H1 (cell line): ENCODE measurements around the gene PVR. TPM values are rescaled to one million over a fixed set of nuclear protein-coding genes. Genes with fewer than 3 reads are reported as not detected.

Source experiments
- CTCF ChIA-PET: fragments of 300-600 bp; sonication (Branson Sonifier 250); formaldehyde crosslinking; loops from one replicate; lab custom pipeline; 2021; ENCODE audit not compliant: partially characterized antibody; lab: Charles Lee
- POLR2A ChIA-PET: fragments of 300-600 bp; sonication (Branson Sonifier 250); formaldehyde crosslinking; loops from one replicate; lab custom pipeline; 2021; ENCODE audit warnings: inconsistent platforms; ENCODE audit not compliant: partially characterized antibody; lab: Charles Lee
- DNase-seq, 2 experiments: peaks; one replicate each; pipeline versions ENCODE4 v3.0.0 to v3.0.0-alpha.2; 2010 to 2022; ENCODE audit warnings: low spot score in 2 of 2, low read depth in 1 of 2, mixed read lengths in 1 of 2
- FAIRE-seq: peaks from 2 replicates; lab custom pipeline; 2011; peaks lifted over from hg19 to GRCh38; lab: Jason Lieb, UNC
- H2AFZ ChIP-seq: 2 replicates; pipeline ENCODE4 v1.8.1; 2012; ENCODE audit warnings: low read length, inconsistent platforms
- H2AK5ac ChIP-seq: 2 replicates; pipeline ENCODE4 v1.6.1; 2013; ENCODE audit warnings: low read depth, low read length
- H2BK120ac ChIP-seq: replicated peaks from 2 replicates; pipeline ENCODE3; 2013; ENCODE audit warnings: low read depth, low read length, inconsistent platforms
- H2BK12ac ChIP-seq: 2 replicates; pipeline ENCODE4 v1.6.1; 2013; ENCODE audit warnings: low read depth, low read length
- H2BK15ac ChIP-seq: 2 replicates; pipeline ENCODE4 v1.6.1; 2013; ENCODE audit warnings: low read length
- H2BK20ac ChIP-seq: 2 replicates; pipeline ENCODE4 v1.6.1; 2013; ENCODE audit warnings: low read length
- H2BK5ac ChIP-seq: 2 replicates; pipeline ENCODE4 v1.6.1; 2013; ENCODE audit warnings: low read depth, low read length
- H3K14ac ChIP-seq: 2 replicates; pipeline ENCODE4 v1.6.1; 2013; ENCODE audit warnings: inconsistent platforms; ENCODE audit not compliant: insufficient read length
- H3K18ac ChIP-seq: 2 replicates; pipeline ENCODE4 v1.6.1; 2013; ENCODE audit warnings: low read length; ENCODE audit errors: extremely low read depth
- H3K23ac ChIP-seq: 2 replicates; pipeline ENCODE4 v1.6.1; 2013; ENCODE audit warnings: inconsistent platforms; ENCODE audit not compliant: insufficient read length
- H3K23me2 ChIP-seq: 2 replicates; pipeline ENCODE4 v1.6.1; 2013; ENCODE audit warnings: low read depth, low read length
- H3K27ac ChIP-seq: 2 replicates; pipeline ENCODE4 v1.6.1; 2011; ENCODE audit warnings: low read depth, low read length, inconsistent platforms
- H3K27me3 ChIP-seq, 4 experiments: replicated peaks in 1 of 4; 1 replicate in 1 of 4; 2 replicates in 3 of 4; pipeline versions ENCODE4 v1.6.1 to v1.8.1; 2011 to 2013; ENCODE audit warnings: low read length in 3 of 4, mild to moderate bottlenecking in 3 of 4, inconsistent platforms in 2 of 4, mixed read lengths in 2 of 4, moderate library complexity in 1 of 4; ENCODE audit not compliant: control insufficient read depth in 3 of 4, insufficient read depth in 3 of 4; ENCODE audit errors: extremely low read depth in 1 of 4
- H3K36me3 ChIP-seq, 4 experiments: 2 replicates each; pipeline versions ENCODE4 v1.6.1 to v1.8.1; 2011 to 2013; ENCODE audit warnings: mild to moderate bottlenecking in 4 of 4, low read length in 3 of 4, moderate library complexity in 2 of 4, control low read depth in 1 of 4, inconsistent platforms in 1 of 4; ENCODE audit not compliant: insufficient read depth in 4 of 4, control insufficient read depth in 2 of 4
- H3K4ac ChIP-seq: replicated peaks from 2 replicates; pipeline ENCODE3; 2013; ENCODE audit warnings: low read length, low read depth, mixed read lengths, inconsistent platforms; ENCODE audit not compliant: insufficient read length
- H3K4me1 ChIP-seq, 4 experiments: replicated peaks in 1 of 4; 1 replicate in 1 of 4; 2 replicates in 3 of 4; pipeline versions ENCODE4 v1.6.1 to v1.8.1; 2011 to 2013; ENCODE audit warnings: low read length in 3 of 4, inconsistent platforms in 2 of 4, mixed read lengths in 1 of 4; ENCODE audit not compliant: insufficient read depth in 4 of 4, control insufficient read depth in 3 of 4
- H3K4me2 ChIP-seq, 2 experiments: 2 replicates each; pipeline versions ENCODE4 v1.6.1 to v1.8.1; 2011 to 2013; ENCODE audit warnings: low read depth in 2 of 2, low read length in 2 of 2, control low read depth in 1 of 2, inconsistent platforms in 1 of 2, mild to moderate bottlenecking in 1 of 2; ENCODE audit not compliant: insufficient read depth in 1 of 2
- H3K4me3 ChIP-seq, 4 experiments: fragments of 200-600, 300-600 bp in 1 of 4; sonication (generic), shearing (Covaris generic), sonication (Bioruptor Twin) in 1 of 4; 2 replicates each; pipeline versions ENCODE4 v1.5.1 to v1.8.1; 2011 to 2016; ENCODE audit warnings: low read length in 4 of 4, low read depth in 3 of 4, control low read depth in 2 of 4, inconsistent platforms in 2 of 4, mild to moderate bottlenecking in 2 of 4, mixed read lengths in 1 of 4, moderate library complexity in 1 of 4; ENCODE audit not compliant: insufficient read depth in 2 of 4; ENCODE audit errors: extremely low read depth in 1 of 4
- H3K56ac ChIP-seq: replicated peaks from 2 replicates; pipeline ENCODE3; 2013; ENCODE audit warnings: low read depth, mild to moderate bottlenecking, mixed read lengths, low read length, inconsistent platforms; ENCODE audit not compliant: insufficient read length
- H3K79me1 ChIP-seq: 2 replicates; pipeline ENCODE4 v1.6.1; 2013; ENCODE audit warnings: low read depth, low read length, control low read depth
- H3K79me2 ChIP-seq, 2 experiments: 2 replicates each; pipeline versions ENCODE4 v1.6.1 to v1.8.1; 2012 to 2013; ENCODE audit warnings: low read length in 2 of 2, mild to moderate bottlenecking in 2 of 2, inconsistent platforms in 1 of 2; ENCODE audit not compliant: insufficient read depth in 2 of 2, control insufficient read depth in 1 of 2
- H3K9ac ChIP-seq, 4 experiments: replicated peaks in 1 of 4; 1 replicate in 1 of 4; 2 replicates in 3 of 4; pipeline versions ENCODE4 v1.6.1 to v1.8.1; 2011 to 2013; ENCODE audit warnings: low read depth in 3 of 4, low read length in 3 of 4, control low read depth in 2 of 4, mild to moderate bottlenecking in 2 of 4, moderate library complexity in 2 of 4, inconsistent platforms in 1 of 4; ENCODE audit errors: extremely low read depth in 1 of 4
- H3K9me3 ChIP-seq, 2 experiments: 2 replicates each; pipeline versions ENCODE4 v1.6.1 to v1.8.1; 2012 to 2013; ENCODE audit warnings: mild to moderate bottlenecking in 2 of 2, moderate library complexity in 2 of 2, control low read depth in 1 of 2, inconsistent platforms in 1 of 2, low read depth in 1 of 2, low read length in 1 of 2, mixed read lengths in 1 of 2; ENCODE audit not compliant: insufficient read depth in 2 of 2
- H4K20me1 ChIP-seq, 2 experiments: replicated peaks in 1 of 2; 2 replicates each; pipeline versions ENCODE3 to v1.8.1; 2011 to 2013; ENCODE audit warnings: inconsistent platforms in 2 of 2, low read length in 2 of 2, mild to moderate bottlenecking in 1 of 2; ENCODE audit not compliant: insufficient read depth in 2 of 2, control insufficient read depth in 1 of 2
- H4K5ac ChIP-seq: 2 replicates; pipeline ENCODE4 v1.6.1; 2013; ENCODE audit warnings: low read length, low read depth, mixed read lengths, inconsistent platforms; ENCODE audit not compliant: insufficient read length
- H4K8ac ChIP-seq: 2 replicates; pipeline ENCODE4 v1.8.0; 2013; ENCODE audit warnings: mild to moderate bottlenecking, moderate library complexity, low read length, inconsistent platforms; ENCODE audit not compliant: insufficient read depth; ENCODE audit errors: extremely low read depth
- H4K91ac ChIP-seq: replicated peaks from 2 replicates; pipeline ENCODE3; 2013; ENCODE audit warnings: low read length, mixed read lengths, inconsistent platforms; ENCODE audit not compliant: insufficient read length
- ASH2L ChIP-seq: fragments of 200-600, 300-600 bp; sonication (generic); IDR thresholded peaks from one replicate; pipeline ENCODE4 v1.7.1; 2017; ENCODE audit warnings: low read length
- BACH1 ChIP-seq: IDR thresholded peaks from 2 replicates; pipeline ENCODE4 v1.6.1; 2012; ENCODE audit warnings: low read length, improper control_type of control experiment
- CHD1 ChIP-seq: IDR thresholded peaks from 2 replicates; pipeline ENCODE4 v1.6.1; 2012; ENCODE audit warnings: low read depth, low read length, improper control_type of control experiment
- CHD2 ChIP-seq: IDR thresholded peaks from 2 replicates; pipeline ENCODE4 v1.6.1; 2012; ENCODE audit warnings: low read length, improper control_type of control experiment
- GTF2F1 ChIP-seq: IDR thresholded peaks from 2 replicates; pipeline ENCODE4 v1.6.1; 2012; ENCODE audit warnings: low read depth, low read length, improper control_type of control experiment, borderline replicate concordance
- HDAC6 ChIP-seq: IDR thresholded peaks from one replicate; pipeline ENCODE4 v1.7.1; 2012; ENCODE audit warnings: low read depth, mild to moderate bottlenecking, inconsistent platforms, low read length, moderate library complexity
- MAFK ChIP-seq: IDR thresholded peaks from 2 replicates; pipeline ENCODE4 v1.6.1; 2012; ENCODE audit warnings: low read depth, mild to moderate bottlenecking, improper control_type of control experiment, low read length
- NRF1 ChIP-seq: IDR thresholded peaks from 2 replicates; pipeline ENCODE4 v1.6.1; 2011; ENCODE audit warnings: mild to moderate bottlenecking, low read depth, low read length, improper control_type of control experiment
- RNF2 ChIP-seq: fragments of 200-900, 300-1000 bp; sonication (generic); IDR thresholded peaks from 2 replicates; pipeline ENCODE4 v1.7.1; 2016; ENCODE audit warnings: borderline replicate concordance, low read depth, mild to moderate bottlenecking, antibody characterized with exemption, low read length; ENCODE audit not compliant: poor library complexity, severe bottlenecking; ENCODE audit errors: missing control alignments
- ZNF274 ChIP-seq: IDR thresholded peaks from 2 replicates; pipeline ENCODE4 v1.7.0; 2012; ENCODE audit warnings: low read length, borderline replicate concordance; ENCODE audit errors: extremely low read depth
- WGBS, 2 experiments: shearing (Covaris generic) in 1 of 2; methylation state at CpG; one replicate each; pipeline versions ENCODE4 v1.1.6 to v1.1.7; 2013 to 2015; ENCODE audit warnings: low lambda C conversion rate in 2 of 2, mixed read lengths in 2 of 2, inconsistent platforms in 1 of 2, low coverage in 1 of 2, missing lambda C conversion rate in 1 of 2; ENCODE audit not compliant: insufficient replicate concordance in 2 of 2, insufficient coverage in 1 of 2, insufficient read length in 1 of 2; ENCODE audit errors: extremely low coverage in 1 of 2, missing lambda C conversion rate in 1 of 2; 5-methylcytosine and 5-hydroxymethylcytosine counted together
- polyA plus RNA-seq, 7 experiments: library from polyadenylated mRNA; depleted of rRNA in 3 of 7; stranded (reverse) in 5 of 7; unstranded in 2 of 7; fragments of >200 nt in 5 of 7; fragments of 200-250 nt in 2 of 7; gene quantifications; 1 replicate in 5 of 7; 2 replicates in 1 of 7; 4 replicates in 1 of 7; pipeline versions ENCODE4 v1.2.1 to v1.2.3, GENCODE V29; 2011 to 2013; ENCODE audit warnings: missing spikeins in 2 of 7, mixed read lengths in 2 of 7
- total RNA-seq: library from RNA; stranded (reverse); fragmentation: NEBNext Ultra II Directional; extraction: Animal tissue kit (Norgen Biotek cat#: 25700); gene quantifications from 2 replicates; pipeline ENCODE4 v1.2.1, GENCODE V29; 2021
- TF ChIP-seq, protein P1 (sequence below), 3 experiments: IDR thresholded peaks; 1 replicate in 2 of 3; 2 replicates in 1 of 3; pipeline versions ENCODE4 v1.5.1 to v1.6.1; 2011; ENCODE audit warnings: low read length in 3 of 3, mild to moderate bottlenecking in 3 of 3, inconsistent platforms in 2 of 3, low read depth in 1 of 3, moderate library complexity in 1 of 3; ENCODE audit not compliant: insufficient read depth in 1 of 3; ENCODE audit errors: control extremely low read depth in 1 of 3

PVR gene
- total and polyA plus RNA-seq, 2 of the 8 experiments (the other 6 are each of a cell fraction or from before 2014, with no cell fraction given) = 13.3 to 14.8 TPM

DNA sequence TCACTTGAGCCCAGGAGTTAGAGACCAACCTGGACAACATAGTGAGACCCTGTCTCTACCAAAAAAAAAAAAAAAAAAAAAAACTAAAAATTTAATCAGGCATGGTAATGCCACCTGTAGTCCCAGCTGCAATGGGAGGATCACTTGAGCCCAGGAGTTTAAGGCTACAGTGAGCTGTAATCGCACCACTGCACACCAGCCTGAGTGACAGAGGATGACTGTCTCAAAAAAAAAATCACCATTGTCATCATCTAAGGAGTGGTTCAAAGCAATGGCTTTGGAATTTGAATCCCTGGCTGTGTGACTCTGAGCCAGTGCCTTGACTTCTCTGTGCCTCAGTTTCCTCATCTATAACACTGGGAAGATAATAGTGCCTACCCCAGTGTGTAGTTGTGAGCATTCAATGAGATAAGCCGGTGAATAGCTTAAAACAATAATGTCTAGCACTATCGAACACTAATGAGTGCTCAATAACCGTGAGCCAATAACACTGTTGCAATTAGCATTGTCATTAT lies 18.8 kb upstream of the PVR start:
- H3K27ac ChIP-seq = no peak overlapping the region
- CTCF ChIA-PET = interaction anchor here (1.1 to 5.4 kb wide), 6 partner anchors 14 to 54 kb away, joined by 3 to 29 read pairs (median 8); no protein-coding TSS in a partner anchor

More for the DNA sequence above, 18.8 kb upstream of the PVR start:
- Histone ChIP-seq H2AFZ (no peak overlapping the region), H4K20me1 (no peaks in the 10 kb centered on the region), H3K23me2 (no peaks in the 10 kb centered on the region), H2BK5ac (no peak overlapping the region), H3K9ac (no peak overlapping the region), H3K56ac (no peak overlapping the region), H3K9me3 (no peaks in the 10 kb centered on the region), H3K23ac (no peak overlapping the region), H3K27me3 (no peaks in the 10 kb centered on the region; a peak in 1 of 7 replicates), H3K4me1 (no peaks in the 10 kb centered on the region), H4K91ac (no peak overlapping the region), H3K4me3 (no peak overlapping the region), H3K14ac (no peak overlapping the region), H2AK5ac (no peak overlapping the region), H4K5ac (no peak overlapping the region), H4K8ac (no peak overlapping the region), H3K18ac (no peak overlapping the region), H3K36me3 (no peaks in the 10 kb centered on the region), H2BK120ac (no peak overlapping the region), H3K4ac (no peak overlapping the region), H3K79me1 (no peaks in the 10 kb centered on the region), H2BK12ac (no peak overlapping the region), H3K79me2 (no peaks in the 10 kb centered on the region), H2BK15ac (no peak overlapping the region), H3K4me2 (no peak overlapping the region), H2BK20ac (no peak overlapping the region)
- no peak for TF ChIP-seq HDAC6
- TF ChIP-seq BACH1 = no peak
- TF ChIP-seq CHD2 = no peak
- no peak for TF ChIP-seq NRF1
- no peak for TF ChIP-seq CHD1
- no peak for TF ChIP-seq MAFK
- no peak for TF ChIP-seq RNF2
- TF ChIP-seq, protein P1, sequence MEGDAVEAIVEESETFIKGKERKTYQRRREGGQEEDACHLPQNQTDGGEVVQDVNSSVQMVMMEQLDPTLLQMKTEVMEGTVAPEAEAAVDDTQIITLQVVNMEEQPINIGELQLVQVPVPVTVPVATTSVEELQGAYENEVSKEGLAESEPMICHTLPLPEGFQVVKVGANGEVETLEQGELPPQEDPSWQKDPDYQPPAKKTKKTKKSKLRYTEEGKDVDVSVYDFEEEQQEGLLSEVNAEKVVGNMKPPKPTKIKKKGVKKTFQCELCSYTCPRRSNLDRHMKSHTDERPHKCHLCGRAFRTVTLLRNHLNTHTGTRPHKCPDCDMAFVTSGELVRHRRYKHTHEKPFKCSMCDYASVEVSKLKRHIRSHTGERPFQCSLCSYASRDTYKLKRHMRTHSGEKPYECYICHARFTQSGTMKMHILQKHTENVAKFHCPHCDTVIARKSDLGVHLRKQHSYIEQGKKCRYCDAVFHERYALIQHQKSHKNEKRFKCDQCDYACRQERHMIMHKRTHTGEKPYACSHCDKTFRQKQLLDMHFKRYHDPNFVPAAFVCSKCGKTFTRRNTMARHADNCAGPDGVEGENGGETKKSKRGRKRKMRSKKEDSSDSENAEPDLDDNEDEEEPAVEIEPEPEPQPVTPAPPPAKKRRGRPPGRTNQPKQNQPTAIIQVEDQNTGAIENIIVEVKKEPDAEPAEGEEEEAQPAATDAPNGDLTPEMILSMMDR (IDR thresholded peaks at IDR 0.05; ENCODE audit: control extremely low read depth in 1 of 3, insufficient read depth in 1 of 3, low read depth in 1 of 3, low read length in 3 of 3) = no peak
- no peak for TF ChIP-seq GTF2F1
- no peak for TF ChIP-seq ZNF274
- TF ChIP-seq ASH2L = no peak
- no peak for FAIRE-seq
- DNase-seq = no peak
- POLR2A ChIA-PET = no interaction called here
- WGBS, 2 experiments = 90% methylated on average over 4 of the region's 4 CpGs; no CpG with 5 or more reads in 1 of the 2 experiments
